Hepatocyte (in vitro differentiated cells): ENCODE data around the gene PPFIA4. TPM values are rescaled to one million over a fixed set of nuclear protein-coding genes. Genes with fewer than 3 reads are reported as not detected.
A peak's percentile ranks its signal among the peaks of the same experiment; 100 is the strongest.

Experiments used
- DNase-seq: peaks from one replicate; pipeline ENCODE4 v3.0.0-alpha.2; 2016; ENCODE audit warnings: low spot score
- H2AFZ ChIP-seq: fragments of 200-600 bp; sonication (generic); 2 replicates; pipeline ENCODE4 v1.6.0; 2016; ENCODE audit warnings: antibody characterized with exemption, mild to moderate bottlenecking
- H3K27ac ChIP-seq: fragments of 200-600 bp; sonication (generic); 2 replicates; pipeline ENCODE4 v1.5.1; 2016; ENCODE audit warnings: mild to moderate bottlenecking
- H3K27me3 ChIP-seq: fragments of 200-600 bp; sonication (generic); 2 replicates; pipeline ENCODE4 v1.6.1; 2016
- H3K36me3 ChIP-seq: fragments of 200-600 bp; sonication (generic); replicated peaks from 2 replicates; pipeline ENCODE4 v1.5.1; 2016; ENCODE audit warnings: low read depth; ENCODE audit not compliant: insufficient read depth
- H3K4me1 ChIP-seq: fragments of 200-600 bp; sonication (generic); 2 replicates; pipeline ENCODE4 v1.5.1; 2016; ENCODE audit warnings: mild to moderate bottlenecking, moderate library complexity; ENCODE audit not compliant: insufficient read depth
- H3K4me2 ChIP-seq: fragments of 200-600 bp; sonication (generic); 2 replicates; pipeline ENCODE4 v1.6.0; 2016
- H3K4me3 ChIP-seq: fragments of 200-600 bp; sonication (generic); 2 replicates; pipeline ENCODE4 v1.5.1; 2016; ENCODE audit warnings: mild to moderate bottlenecking
- H3K79me2 ChIP-seq: fragments of 200-600 bp; sonication (generic); 2 replicates; pipeline ENCODE4 v1.6.0; 2017; ENCODE audit warnings: mild to moderate bottlenecking
- H3K9me2 ChIP-seq: fragments of 200-600 bp; sonication (generic); replicated peaks from 2 replicates; pipeline ENCODE4 v1.6.0; 2017; ENCODE audit warnings: mild to moderate bottlenecking; ENCODE audit not compliant: insufficient read depth
- H3K9me3 ChIP-seq: fragments of 200-600 bp; sonication (generic); 2 replicates; pipeline ENCODE4 v1.5.1; 2016; ENCODE audit warnings: low read depth, mild to moderate bottlenecking
- H4K20me1 ChIP-seq: fragments of 200-600 bp; sonication (generic); 2 replicates; pipeline ENCODE4 v1.6.0; 2016; ENCODE audit warnings: mild to moderate bottlenecking; ENCODE audit not compliant: insufficient read depth, poor library complexity, severe bottlenecking
- EZH2 ChIP-seq: fragments of 200-600 bp; sonication (generic); IDR thresholded peaks from 2 replicates; pipeline ENCODE4 v1.6.1; 2016; ENCODE audit warnings: antibody characterized with exemption, mild to moderate bottlenecking, borderline replicate concordance
- EZH2phosphoT487 ChIP-seq: fragments of 200-600 bp; sonication (generic); IDR thresholded peaks from one replicate; pipeline ENCODE4 v1.6.1; 2018; ENCODE audit warnings: antibody characterized with exemption, mild to moderate bottlenecking, low read depth, moderate library complexity; ENCODE audit not compliant: unreplicated experiment, severe bottlenecking
- WGBS: methylation state at CpG from one replicate; pipeline ENCODE4 v1.1.6; 2016; ENCODE audit warnings: low lambda C conversion rate; ENCODE audit errors: missing lambda C conversion rate; 5-methylcytosine and 5-hydroxymethylcytosine counted together
- polyA plus RNA-seq: library from polyadenylated mRNA; unstranded; fragments of >200 nt; fragmentation: Nextera tagmentation; extraction: Ambion mirVana; gene quantifications from 2 replicates; pipeline ENCODE4 v1.2.1, GENCODE V29; 2016
- total RNA-seq: library from RNA; depleted of rRNA; stranded (reverse); fragments of >200 nt; gene quantifications from 2 replicates; pipeline ENCODE4 v1.2.3, GENCODE V29; 2014
- TF ChIP-seq, protein P1 (sequence below): fragments of 200-600 bp; sonication (generic); IDR thresholded peaks from 2 replicates; pipeline ENCODE4 v1.5.1; 2016; ENCODE audit warnings: antibody characterized with exemption, mild to moderate bottlenecking; ENCODE audit not compliant: poor library complexity

Gene PPFIA4
- total and polyA plus RNA-seq, 2 experiments from 2014 or later = 1.4 to 1.7 TPM

DNA sequence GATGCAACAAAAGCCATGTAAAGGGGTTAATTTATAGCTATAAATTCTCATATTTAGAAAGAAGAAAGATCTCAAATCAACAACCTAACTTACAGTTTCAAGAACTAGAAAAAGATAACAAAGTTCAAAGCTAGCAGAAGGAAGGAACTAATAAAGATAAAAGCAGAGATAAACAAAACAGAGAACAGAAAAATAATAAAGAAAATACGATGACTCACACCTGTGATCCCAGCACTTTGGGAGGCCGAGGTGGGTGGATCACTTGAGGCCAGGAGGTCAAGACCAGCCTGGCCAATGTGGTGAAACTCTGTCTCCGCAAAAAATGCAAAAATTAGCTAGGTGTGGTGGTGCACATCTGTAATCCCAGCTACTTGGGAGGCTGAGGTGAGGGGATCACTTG is 31.5 kb upstream of the PPFIA4 start:
- no peaks in the 10 kb centered on the region for H3K79me2 ChIP-seq
- H3K36me3 ChIP-seq = no peaks in the 10 kb centered on the region
- no peaks in the 10 kb centered on the region for H3K9me2 ChIP-seq
- H3K4me1 ChIP-seq = no peaks in the 10 kb centered on the region
- peaks cover 34% of the 10 kb centered on the region for H3K27me3 ChIP-seq
- no peak overlapping the region for H3K4me3 ChIP-seq
- no peak overlapping the region for H3K27ac ChIP-seq
- no peaks in the 10 kb centered on the region for H4K20me1 ChIP-seq
- no peaks in the 10 kb centered on the region for H3K9me3 ChIP-seq
- no peak overlapping the region for H2AFZ ChIP-seq
- DNase-seq = no peak
- WGBS = 64% methylated on average over 3 of the region's 3 CpGs
- no peak overlapping the region for H3K4me2 ChIP-seq
- TF ChIP-seq, protein P1, sequence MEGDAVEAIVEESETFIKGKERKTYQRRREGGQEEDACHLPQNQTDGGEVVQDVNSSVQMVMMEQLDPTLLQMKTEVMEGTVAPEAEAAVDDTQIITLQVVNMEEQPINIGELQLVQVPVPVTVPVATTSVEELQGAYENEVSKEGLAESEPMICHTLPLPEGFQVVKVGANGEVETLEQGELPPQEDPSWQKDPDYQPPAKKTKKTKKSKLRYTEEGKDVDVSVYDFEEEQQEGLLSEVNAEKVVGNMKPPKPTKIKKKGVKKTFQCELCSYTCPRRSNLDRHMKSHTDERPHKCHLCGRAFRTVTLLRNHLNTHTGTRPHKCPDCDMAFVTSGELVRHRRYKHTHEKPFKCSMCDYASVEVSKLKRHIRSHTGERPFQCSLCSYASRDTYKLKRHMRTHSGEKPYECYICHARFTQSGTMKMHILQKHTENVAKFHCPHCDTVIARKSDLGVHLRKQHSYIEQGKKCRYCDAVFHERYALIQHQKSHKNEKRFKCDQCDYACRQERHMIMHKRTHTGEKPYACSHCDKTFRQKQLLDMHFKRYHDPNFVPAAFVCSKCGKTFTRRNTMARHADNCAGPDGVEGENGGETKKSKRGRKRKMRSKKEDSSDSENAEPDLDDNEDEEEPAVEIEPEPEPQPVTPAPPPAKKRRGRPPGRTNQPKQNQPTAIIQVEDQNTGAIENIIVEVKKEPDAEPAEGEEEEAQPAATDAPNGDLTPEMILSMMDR = no peak
- no peak for TF ChIP-seq EZH2
- no peak for TF ChIP-seq EZH2phosphoT487

DNA sequence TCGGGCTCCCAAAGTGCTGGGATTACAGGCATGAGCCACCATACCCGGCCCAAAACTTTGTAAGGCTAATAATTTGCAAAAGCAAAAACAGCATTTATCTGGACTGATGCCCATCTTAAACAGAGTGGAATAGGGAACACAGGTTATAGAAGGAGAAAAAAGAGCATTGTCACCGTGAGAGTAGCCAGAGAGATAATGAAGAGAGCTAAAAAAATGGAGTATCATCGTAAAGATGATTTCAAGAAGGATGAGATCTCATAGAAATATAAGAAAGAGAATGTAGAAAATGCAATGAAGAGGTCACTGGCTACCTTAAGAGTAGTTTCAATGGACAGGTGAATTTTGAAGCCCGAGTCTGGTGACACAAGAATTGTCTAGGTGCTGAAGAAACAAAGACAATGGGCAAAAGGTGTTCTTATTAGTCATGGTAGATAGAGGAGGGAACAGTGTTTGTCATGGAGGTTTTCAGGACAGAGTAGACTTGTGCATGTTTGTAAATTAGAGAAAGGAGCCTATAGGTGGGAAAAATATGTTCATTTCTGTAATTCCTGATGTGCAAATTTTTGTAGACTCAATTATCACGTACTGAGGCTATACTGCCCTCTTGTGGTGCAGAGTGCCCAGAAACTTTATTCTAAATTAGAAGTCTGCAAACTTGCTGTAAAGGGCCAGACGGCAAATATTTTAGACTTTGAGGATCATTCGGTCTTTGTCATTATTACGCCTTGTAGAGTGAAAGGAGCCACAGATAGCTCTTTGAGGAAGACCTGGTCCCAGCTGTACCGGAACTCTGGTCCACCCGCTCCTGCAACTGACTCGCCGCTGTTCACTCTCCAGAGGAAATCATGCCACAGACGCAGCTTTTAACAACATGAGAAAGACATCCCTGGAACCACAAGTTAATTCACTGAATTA is 27.2 kb upstream of the PPFIA4 start:
- Histone ChIP-seq H3K27ac (no peak overlapping the region), H3K79me2 (no peaks in the 10 kb centered on the region), H2AFZ (no peak overlapping the region), H3K4me1 (no peaks in the 10 kb centered on the region), H3K9me3 (no peaks in the 10 kb centered on the region), H3K36me3 (no peaks in the 10 kb centered on the region), H3K27me3 (peaks cover 30% of the 10 kb centered on the region), H3K4me3 (no peak overlapping the region), H3K9me2 (no peaks in the 10 kb centered on the region), H3K4me2 (no peak overlapping the region), H4K20me1 (no peaks in the 10 kb centered on the region)
- peak; percentile 74 for DNase-seq
- TF ChIP-seq EZH2phosphoT487 (no peak), EZH2 (no peak)
- TF ChIP-seq, protein P1 = peak; percentile 87
- 62% methylated on average over 14 of the region's 14 CpGs for WGBS

GRCh38 chr1:203000217-203000944 is 25.9 kb upstream of the PPFIA4 start:
- no peaks in the 10 kb centered on the region for H3K9me3 ChIP-seq
- H3K27ac ChIP-seq = no peak overlapping the region
- H3K79me2 ChIP-seq = no peaks in the 10 kb centered on the region
- H3K4me3 ChIP-seq = no peak overlapping the region
- 89% methylated on average over 3 of the region's 3 CpGs for WGBS
- peaks cover 27% of the 10 kb centered on the region for H3K27me3 ChIP-seq
- no peak for DNase-seq
- TF ChIP-seq EZH2phosphoT487 = no peak
- TF ChIP-seq, protein P1 = no peak
- TF ChIP-seq EZH2 = no peak
- H3K36me3 ChIP-seq = no peaks in the 10 kb centered on the region
- H3K4me1 ChIP-seq = no peaks in the 10 kb centered on the region
- H3K9me2 ChIP-seq = no peaks in the 10 kb centered on the region
- H4K20me1 ChIP-seq = no peaks in the 10 kb centered on the region
- H3K4me2 ChIP-seq = no peak overlapping the region
- no peak overlapping the region for H2AFZ ChIP-seq
